GM23248 (cell line): ENCODE measurements around the gene MRGPRX2. TPM values are rescaled to one million over a fixed set of nuclear protein-coding genes. Genes with fewer than 3 reads are reported as not detected.

ENCODE experiments used
- DNase-seq: peaks from one replicate; pipeline ENCODE4 v3.0.0-alpha.2; 2015
- H2AFZ ChIP-seq: fragments of 200-600 bp; sonication (generic); 2 replicates; pipeline ENCODE4 v1.6.1; 2016; ENCODE audit warnings: antibody characterized with exemption
- H3F3A ChIP-seq: fragments of 200-600 bp; sonication (generic); 2 replicates; pipeline ENCODE4 v1.6.1; 2016; ENCODE audit warnings: mild to moderate bottlenecking, antibody characterized with exemption, mixed run types; ENCODE audit not compliant: insufficient read depth
- H3K27ac ChIP-seq: fragments of 200-600 bp; sonication (generic); 2 replicates; pipeline ENCODE4 v1.5.1; 2016; ENCODE audit warnings: mild to moderate bottlenecking
- H3K27me3 ChIP-seq: fragments of 200-600 bp; sonication (generic); replicated peaks from 2 replicates; pipeline ENCODE4 v1.6.1; 2016; ENCODE audit warnings: mild to moderate bottlenecking; ENCODE audit not compliant: insufficient read depth
- H3K36me3 ChIP-seq: fragments of 200-600 bp; sonication (generic); 2 replicates; pipeline ENCODE4 v1.6.1; 2016; ENCODE audit warnings: low read depth, mild to moderate bottlenecking
- H3K4me1 ChIP-seq: fragments of 200-600 bp; sonication (generic); 2 replicates; pipeline ENCODE4 v1.6.1; 2016; ENCODE audit warnings: mild to moderate bottlenecking; ENCODE audit not compliant: insufficient read depth
- H3K4me2 ChIP-seq: fragments of 200-600 bp; sonication (generic); one replicate; pipeline ENCODE4 v1.6.1; 2016; ENCODE audit warnings: mild to moderate bottlenecking; ENCODE audit not compliant: unreplicated experiment
- H3K4me3 ChIP-seq: fragments of 200-600 bp; sonication (generic); 2 replicates; pipeline ENCODE4 v1.5.1; 2016; ENCODE audit warnings: mild to moderate bottlenecking
- H3K79me2 ChIP-seq: fragments of 200-600 bp; sonication (generic); 2 replicates; pipeline ENCODE4 v1.6.1; 2016; ENCODE audit warnings: mild to moderate bottlenecking; ENCODE audit not compliant: insufficient read depth
- H3K9ac ChIP-seq: fragments of 200-600 bp; sonication (generic); 2 replicates; pipeline ENCODE4 v1.6.1; 2016; ENCODE audit warnings: mild to moderate bottlenecking
- H3K9me2 ChIP-seq: fragments of 200-600 bp; sonication (generic); 2 replicates; pipeline ENCODE4 v1.6.1; 2016; ENCODE audit warnings: mixed run types, mild to moderate bottlenecking, moderate library complexity; ENCODE audit not compliant: insufficient read depth
- H3K9me3 ChIP-seq: fragments of 200-600 bp; sonication (generic); one replicate; pipeline ENCODE4 v1.6.1; 2017; ENCODE audit warnings: low read depth
- H4K20me1 ChIP-seq: fragments of 200-600 bp; sonication (generic); 2 replicates; pipeline ENCODE4 v1.6.0; 2016; ENCODE audit not compliant: insufficient read depth
- EZH2 ChIP-seq: fragments of 200-600 bp; sonication (generic); IDR thresholded peaks from 2 replicates; pipeline ENCODE4 v1.6.1; 2018; ENCODE audit warnings: antibody characterized with exemption, mild to moderate bottlenecking; ENCODE audit not compliant: insufficient read depth, poor library complexity, severe bottlenecking
- EZH2phosphoT487 ChIP-seq: fragments of 200-600 bp; sonication (generic); IDR thresholded peaks from 2 replicates; pipeline ENCODE4 v1.6.1; 2018; ENCODE audit warnings: antibody characterized with exemption, moderate library complexity, mild to moderate bottlenecking, low read depth; ENCODE audit not compliant: insufficient read depth
- whole genome bisulfite sequencing, 2 experiments: methylation state at CpG; one replicate each; pipeline ENCODE4 v1.1.6; 2015 to 2017; ENCODE audit warnings: low lambda C conversion rate in 2 of 2, low coverage in 1 of 2; ENCODE audit errors: missing lambda C conversion rate in 2 of 2; 5-methylcytosine and 5-hydroxymethylcytosine counted together
- in situ Hi-C: fragments of 300-500 bp; cut with MboI; formaldehyde crosslinking; loops from 2 replicates; pipeline ENCODE4 v1.15.0; 2020
- polyA plus RNA-seq: library from polyadenylated mRNA; unstranded; fragments of >200 nt; fragmentation: Nextera tagmentation; extraction: Ambion mirVana; gene quantifications from 2 replicates; pipeline ENCODE4 v1.2.1, GENCODE V29; 2016
- total RNA-seq: library from RNA; depleted of rRNA; stranded (reverse); fragments of >200 nt; shearing (Covaris generic); gene quantifications from 2 replicates; pipeline ENCODE4 v1.2.3, GENCODE V29; 2014; rRNA removed

MRGPRX2 gene
- total and polyA plus RNA-seq, 2 experiments from 2014 or later = not detected

GRCh38 chr11:19018901-19019300 is 41.6 kb downstream of the MRGPRX2 start:
- in situ Hi-C loops = no loop called here
- Histone ChIP-seq H2AFZ (no peak overlapping the region), H3F3A (no peaks in the 10 kb centered on the region), H3K4me3 (no peak overlapping the region), H3K79me2 (no peaks in the 10 kb centered on the region), H3K4me1 (no peaks in the 10 kb centered on the region), H3K36me3 (no peaks in the 10 kb centered on the region), H4K20me1 (no peaks in the 10 kb centered on the region), H3K27ac (no peak overlapping the region), H3K9ac (no peak overlapping the region), H3K9me3 (no peaks in the 10 kb centered on the region), H3K27me3 (peaks cover 16% of the 10 kb centered on the region; the same call in 1 of the 2 replicates), H3K9me2 (no peaks in the 10 kb centered on the region), H3K4me2 (no peak overlapping the region)
- no peak for DNase-seq
- WGBS, 2 experiments = 7 to 9% methylated on average over 3 of the region's 3 CpGs
- TF ChIP-seq EZH2phosphoT487 = no peak
- TF ChIP-seq EZH2 = no peak

- DNase-seq = no peak
- H3K27ac ChIP-seq = no peak overlapping the region
- no peaks in the 10 kb centered on the region for H3F3A ChIP-seq
- H3K9me2 ChIP-seq = no peaks in the 10 kb centered on the region
- H2AFZ ChIP-seq = no peak overlapping the region
- no peaks in the 10 kb centered on the region for H3K4me1 ChIP-seq
- in situ Hi-C loops = no loop called here
- H4K20me1 ChIP-seq = no peaks in the 10 kb centered on the region
- no peak overlapping the region for H3K4me2 ChIP-seq
- WGBS, 2 experiments = 20 to 31% methylated on average over 3 of the region's 3 CpGs
- no peak for TF ChIP-seq EZH2phosphoT487
- no peak for TF ChIP-seq EZH2
- H3K9ac ChIP-seq = no peak overlapping the region
- H3K79me2 ChIP-seq = no peaks in the 10 kb centered on the region
- no peaks in the 10 kb centered on the region for H3K27me3 ChIP-seq
- no peaks in the 10 kb centered on the region for H3K36me3 ChIP-seq
- no peaks in the 10 kb centered on the region for H3K9me3 ChIP-seq
- H3K4me3 ChIP-seq = no peak overlapping the region
These were observed 47.2 kb downstream of the MRGPRX2 start for GRCh38 chr11:19013181-19013857.

GRCh38 chr11:19012636-19013035 is 47.9 kb downstream of the MRGPRX2 start:
- Histone ChIP-seq H4K20me1 (no peaks in the 10 kb centered on the region), H3K4me3 (no peak overlapping the region), H3K27ac (no peak overlapping the region), H3K79me2 (no peaks in the 10 kb centered on the region), H3F3A (no peaks in the 10 kb centered on the region), H3K9me2 (no peaks in the 10 kb centered on the region), H3K36me3 (no peaks in the 10 kb centered on the region), H2AFZ (no peak overlapping the region), H3K9me3 (no peaks in the 10 kb centered on the region), H3K4me2 (no peak overlapping the region), H3K9ac (no peak overlapping the region), H3K27me3 (no peaks in the 10 kb centered on the region), H3K4me1 (no peaks in the 10 kb centered on the region)
- in situ Hi-C loops = no loop called here
- TF ChIP-seq EZH2phosphoT487 = no peak
- no peak for TF ChIP-seq EZH2
- DNase-seq = no peak

Other genes with a start within 250 kb of the MRGPRX2 start
- not detected in 2 replicates for gene MRGPRX1, start 121.3 kb downstream of the MRGPRX2 start, total RNA-seq
- not detected in 2 replicates for gene MRGPRX1, start 121.3 kb downstream of the MRGPRX2 start, polyA plus RNA-seq
- 10.9 and 11.0 TPM in 2 replicates for gene ZDHHC13, start 56.5 kb upstream of the MRGPRX2 start, total RNA-seq
- 11.6 and 12.5 TPM in 2 replicates for gene ZDHHC13, start 56.5 kb upstream of the MRGPRX2 start, polyA plus RNA-seq
- not detected in 2 replicates for gene CSRP3, start 141.3 kb upstream of the MRGPRX2 start, total RNA-seq
- not detected in 2 replicates for gene CSRP3, start 141.3 kb upstream of the MRGPRX2 start, polyA plus RNA-seq
- 0.13 and 0.76 TPM in 2 replicates for gene E2F8, start 180.2 kb upstream of the MRGPRX2 start, total RNA-seq
- gene E2F8, start 180.2 kb upstream of the MRGPRX2 start, polyA plus RNA-seq = 1.1 and 1.4 TPM in 2 replicates